SKM-1 (cell line): ENCODE data around the gene ARMC7.

Experiments used
- DNase-seq: peaks from one replicate; lab custom pipeline; 2025; ENCODE audit not compliant: unreplicated experiment; lab: John Stamatoyannopoulos, UW

Gene ARMC7

GRCh38 chr17:75077496-75078283 lies 32.1 kb upstream of the ARMC7 start:
- DNase-seq: no peak

GRCh38 chr17:75078284-75079022 lies 31.3 kb upstream of the ARMC7 start:
- DNase-seq: no peak

GRCh38 chr17:75079023-75079373 lies 30.8 kb upstream of the ARMC7 start:
- no peak for DNase-seq

GRCh38 chr17:75081611-75082540 lies 27.9 kb upstream of the ARMC7 start:
- no peak for DNase-seq

- no peak for DNase-seq
Observed at GRCh38 chr17:75082683-75083082, 27.1 kb upstream of the ARMC7 start.

- DNase-seq: no peak
Observed at GRCh38 chr17:75084039-75084660, 25.6 kb upstream of the ARMC7 start.

GRCh38 chr17:75086496-75087181 lies 23.1 kb upstream of the ARMC7 start:
- DNase-seq: no peak

- DNase-seq: no peak
Observed at GRCh38 chr17:75087182-75087557, 22.6 kb upstream of the ARMC7 start.

GRCh38 chr17:75087558-75088453 lies 22.0 kb upstream of the ARMC7 start, which contains the start of gene SLC16A5:
TSS of gene SLC16A5 (plus strand) at chr17:75087954. CDS start at chr17:75093637, 5,683 bp downstream.
- DNase-seq: peak; percentile 32

- no peak for DNase-seq
Observed at GRCh38 chr17:75088465-75089417, 21.0 kb upstream of the ARMC7 start.

- no peak for DNase-seq
Observed at GRCh38 chr17:75090871-75091854, 18.6 kb upstream of the ARMC7 start.

GRCh38 chr17:75091855-75092327 lies 17.9 kb upstream of the ARMC7 start:
- no peak for DNase-seq

- no peak for DNase-seq
Observed at GRCh38 chr17:75093548-75094158, 16.1 kb upstream of the ARMC7 start.

- DNase-seq: no peak
Observed at GRCh38 chr17:75094871-75095399, 14.8 kb upstream of the ARMC7 start.

GRCh38 chr17:75096082-75096625 lies 13.6 kb upstream of the ARMC7 start:
- DNase-seq: peak; percentile 92

GRCh38 chr17:75097865-75098264 lies 11.9 kb upstream of the ARMC7 start:
- DNase-seq: no peak
